ENCODE results near the gene ZBTB45. TPM values are rescaled to one million over a fixed set of nuclear protein-coding genes. Genes with fewer than 3 reads are reported as not detected.

ZBTB45 gene
- total and polyA plus RNA-seq, 9 of the 15 experiments (the other 6 are each of a cell fraction or from before 2014, with no cell fraction given) = 0.08 to 16.1 (median 1.8) TPM

DNA sequence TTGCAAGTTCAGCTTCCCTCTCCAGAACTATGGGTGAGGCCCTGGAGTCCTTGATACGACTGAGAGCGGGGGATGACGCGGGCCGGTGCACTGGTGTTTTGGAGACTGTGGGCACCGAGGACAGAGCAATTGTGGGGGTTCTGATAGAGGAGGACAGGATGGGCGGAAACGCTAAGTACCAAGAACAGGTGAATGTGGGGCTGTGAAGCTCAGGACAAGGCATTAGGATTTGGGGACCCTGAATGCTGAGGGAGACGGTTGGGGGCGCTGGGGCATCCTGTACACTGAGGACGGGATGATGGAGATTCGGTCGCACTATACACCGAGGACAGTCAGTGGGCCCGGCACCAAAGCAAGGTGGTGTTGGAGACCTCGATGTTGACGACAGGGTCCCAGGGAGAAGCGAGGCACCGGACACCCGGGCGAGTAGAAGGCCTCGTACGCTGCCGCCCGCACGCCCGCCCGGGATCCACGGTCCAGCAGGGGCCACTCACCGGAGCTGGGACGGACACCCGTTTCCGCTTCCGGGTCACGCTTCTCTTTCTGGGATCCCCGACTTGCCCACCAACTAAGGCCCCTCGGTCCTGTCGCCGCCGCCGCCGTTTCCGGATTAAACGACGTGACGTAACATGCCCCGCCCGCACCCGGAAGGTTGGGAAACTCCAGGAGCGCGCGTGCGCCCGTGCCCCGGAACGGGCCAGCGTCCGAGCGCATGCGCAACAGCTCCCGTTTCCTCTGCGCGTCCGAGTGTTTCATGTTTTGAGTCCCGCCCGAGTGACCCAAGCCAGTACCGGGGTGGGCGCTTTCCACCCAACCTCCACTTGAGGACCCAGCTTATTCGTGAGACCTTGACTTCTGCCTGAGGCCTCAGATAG lies 35.1 kb upstream of the ZBTB45 start, which contains the start of gene CHMP2A (continued):
- TF ChIP-seq, protein P1, sequence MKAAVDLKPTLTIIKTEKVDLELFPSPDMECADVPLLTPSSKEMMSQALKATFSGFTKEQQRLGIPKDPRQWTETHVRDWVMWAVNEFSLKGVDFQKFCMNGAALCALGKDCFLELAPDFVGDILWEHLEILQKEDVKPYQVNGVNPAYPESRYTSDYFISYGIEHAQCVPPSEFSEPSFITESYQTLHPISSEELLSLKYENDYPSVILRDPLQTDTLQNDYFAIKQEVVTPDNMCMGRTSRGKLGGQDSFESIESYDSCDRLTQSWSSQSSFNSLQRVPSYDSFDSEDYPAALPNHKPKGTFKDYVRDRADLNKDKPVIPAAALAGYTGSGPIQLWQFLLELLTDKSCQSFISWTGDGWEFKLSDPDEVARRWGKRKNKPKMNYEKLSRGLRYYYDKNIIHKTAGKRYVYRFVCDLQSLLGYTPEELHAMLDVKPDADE (conservative IDR thresholded peaks at IDR 0.05; ENCODE audit: control insufficient read depth, low read depth, low read length) = peak; percentile 89
- TF ChIP-seq ETV6 (IDR thresholded peaks at IDR 0.05; ENCODE audit: borderline replicate concordance in 1 of 2, low read depth in 2 of 2, low read length in 1 of 2) (peak in 1 of 2 experiments; percentile 76; a peak in 2 of 4 replicates), ETV6 (CRISPR knock-in tag; IDR thresholded peaks at IDR 0.05; ENCODE audit: borderline replicate concordance) (0 out of 2 replicates have a peak, but pooled peaks have one; percentile 24), MAFK (IDR thresholded peaks at IDR 0.05; ENCODE audit: low read length) (no peak), KAT2B (IDR thresholded peaks at IDR 0.05; ENCODE audit: low read depth, low read length) (no peak), ZNF57 (CRISPR knock-in tag; IDR thresholded peaks at IDR 0.05) (no peak), E2F6 (IDR thresholded peaks at IDR 0.05; ENCODE audit: borderline replicate concordance in 1 of 2, extremely low read depth in 1 of 2, insufficient read depth in 1 of 2, insufficient read length in 1 of 2, low read depth in 1 of 2, low read length in 1 of 2, poor library complexity in 1 of 2, severe bottlenecking in 1 of 2) (peak; percentile 28 to 74), E2F3 (CRISPR knock-in tag; IDR thresholded peaks at IDR 0.05) (peak; percentile 64; the same call in 1 of the 2 replicates), ZNF561 (CRISPR knock-in tag; conservative IDR thresholded peaks at IDR 0.05) (no peak), MBD2 (IDR thresholded peaks at IDR 0.05; ENCODE audit: borderline replicate concordance, low read depth) (peak; percentile 57), ZNF586 (CRISPR knock-in tag; conservative IDR thresholded peaks at IDR 0.05) (no peak), SLC30A9 (CRISPR knock-in tag; IDR thresholded peaks at IDR 0.05) (no peak), TFAP4 (CRISPR knock-in tag; IDR thresholded peaks at IDR 0.05; ENCODE audit: borderline replicate concordance) (peak; percentile 74; the same call in 1 of the 2 replicates), IFI16 (CRISPR knock-in tag; IDR thresholded peaks at IDR 0.05) (no peak), ZNF23 (CRISPR knock-in tag; IDR thresholded peaks at IDR 0.05) (no peak), U2AF2 (optimal IDR thresholded peaks at IDR 0.05; ENCODE audit: low read depth, low read length) (no peak), WHSC1 (IDR thresholded peaks at IDR 0.05; ENCODE audit: low read length) (no peak), SRSF1 (IDR thresholded peaks at IDR 0.05; ENCODE audit: low read depth, low read length) (no peak), SNIP1 (IDR thresholded peaks at IDR 0.05; ENCODE audit: low read depth) (no peak), PYGO2 (tag; IDR thresholded peaks at IDR 0.05) (no peak), GATAD2A (IDR thresholded peaks at IDR 0.05) (no peak)
- TF ChIP-seq, protein P2, sequence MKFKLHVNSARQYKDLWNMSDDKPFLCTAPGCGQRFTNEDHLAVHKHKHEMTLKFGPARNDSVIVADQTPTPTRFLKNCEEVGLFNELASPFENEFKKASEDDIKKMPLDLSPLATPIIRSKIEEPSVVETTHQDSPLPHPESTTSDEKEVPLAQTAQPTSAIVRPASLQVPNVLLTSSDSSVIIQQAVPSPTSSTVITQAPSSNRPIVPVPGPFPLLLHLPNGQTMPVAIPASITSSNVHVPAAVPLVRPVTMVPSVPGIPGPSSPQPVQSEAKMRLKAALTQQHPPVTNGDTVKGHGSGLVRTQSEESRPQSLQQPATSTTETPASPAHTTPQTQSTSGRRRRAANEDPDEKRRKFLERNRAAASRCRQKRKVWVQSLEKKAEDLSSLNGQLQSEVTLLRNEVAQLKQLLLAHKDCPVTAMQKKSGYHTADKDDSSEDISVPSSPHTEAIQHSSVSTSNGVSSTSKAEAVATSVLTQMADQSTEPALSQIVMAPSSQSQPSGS (CRISPR knock-in tag; IDR thresholded peaks at IDR 0.05) = no peak

Measured in K562 (cell line).